K562 (cell line): Measurements from ENCODE around the gene RPL36AL. TPM values are rescaled to one million over a fixed set of nuclear protein-coding genes. Genes with fewer than 3 reads are reported as not detected.

Experiments
- BRCA1 ChIP-seq, 2 experiments: fragments of 450-650 bp in 1 of 2; sonication (generic) in 1 of 2; formaldehyde crosslinking in 1 of 2; IDR thresholded peaks; 2 replicates each; pipeline versions ENCODE4 v1.5.0 to v1.6.1; 2017 to 2020; ENCODE audit warnings: mild to moderate bottlenecking in 1 of 2, missing genetic modification reagents in 1 of 2
- CBX1 ChIP-seq: sonication (generic); IDR thresholded peaks from 2 replicates; pipeline ENCODE4 v1.6.1; 2016; ENCODE audit warnings: antibody characterized with exemption, low read depth, mild to moderate bottlenecking
- CCNT2 ChIP-seq: IDR thresholded peaks from 2 replicates; pipeline ENCODE4 v1.6.1; 2011; ENCODE audit warnings: borderline replicate concordance, low read depth, mild to moderate bottlenecking, moderate library complexity, mixed read lengths, low read length; ENCODE audit not compliant: insufficient read length; ENCODE audit errors: extremely low read depth
- KAT2B ChIP-seq: IDR thresholded peaks from one replicate; pipeline ENCODE4 v1.6.1; 2012; ENCODE audit warnings: low read depth, mild to moderate bottlenecking, control low read depth, inconsistent platforms, low read length, moderate library complexity
- OTX1 ChIP-seq: fragments of 450-650 bp; formaldehyde crosslinking; IDR thresholded peaks from 2 replicates; pipeline ENCODE4 v1.4.0; 2022; ENCODE audit warnings: mild to moderate bottlenecking
- POLR3A ChIP-seq: IDR thresholded peaks from 2 replicates; pipeline ENCODE4 v1.6.1; 2011; ENCODE audit warnings: borderline replicate concordance, mild to moderate bottlenecking, moderate library complexity; ENCODE audit not compliant: insufficient read length, insufficient read depth; ENCODE audit errors: extremely low read depth
- PRPF4 ChIP-seq: fragments of 200-400 bp; formaldehyde crosslinking; IDR thresholded peaks from one replicate; pipeline ENCODE4 v1.6.1; 2017; ENCODE audit warnings: low read length, low read depth, mild to moderate bottlenecking; ENCODE audit not compliant: insufficient read depth, poor library complexity, severe bottlenecking
- PTRF ChIP-seq: fragments of 450-650 bp; IDR thresholded peaks from 2 replicates; pipeline ENCODE4 v1.6.1; 2016; ENCODE audit warnings: mild to moderate bottlenecking, missing genetic modification characterization, missing compliant biosample characterization
- SMARCA4 ChIP-seq: fragments of 450-650 bp; IDR thresholded peaks from 2 replicates; pipeline ENCODE4 v1.6.1; 2016
- SMARCE1 ChIP-seq: fragments of 450-650 bp; IDR thresholded peaks from 2 replicates; pipeline ENCODE4 v1.7.1; 2016; ENCODE audit warnings: mild to moderate bottlenecking
- SREBF2 ChIP-seq: sonication (generic); formaldehyde crosslinking; IDR thresholded peaks from 2 replicates; pipeline ENCODE4 v1.4.0; 2020; ENCODE audit warnings: mild to moderate bottlenecking, missing genetic modification reagents
- TEAD1 ChIP-seq, 2 experiments: fragments of 450-650 bp in 1 of 2; sonication (generic) in 1 of 2; formaldehyde crosslinking; IDR thresholded peaks; 2 replicates each; pipeline versions ENCODE4 v1.4.0 to v1.8.0; 2020 to 2022; ENCODE audit warnings: mild to moderate bottlenecking in 2 of 2, missing genetic modification reagents in 1 of 2
- ZFX ChIP-seq: sonication (generic); formaldehyde crosslinking; IDR thresholded peaks from 2 replicates; pipeline ENCODE4 v1.8.0; 2022; ENCODE audit warnings: mild to moderate bottlenecking, missing genetic modification reagents, moderate library complexity
- ZNF174 ChIP-seq: fragments of 250-450 bp; sonication (Bioruptor Pico); IDR thresholded peaks from 2 replicates; pipeline ENCODE4 v1.4.0; 2020; ENCODE audit warnings: mild to moderate bottlenecking
- ZNF175 ChIP-seq: fragments of 200-800 bp; sonication (Bioruptor generic); IDR thresholded peaks from 2 replicates; pipeline ENCODE4 v1.6.1; 2016; ENCODE audit warnings: low read depth, mild to moderate bottlenecking, missing genetic modification characterization, missing compliant biosample characterization
- ZNF316 ChIP-seq: fragments of 450-650 bp; IDR thresholded peaks from 2 replicates; pipeline ENCODE4 v1.6.1; 2016
- polyA plus RNA-seq, 8 experiments: library from polyadenylated mRNA; depleted of rRNA in 4 of 8; stranded (reverse) in 5 of 8; unstranded in 3 of 8; fragments of >200 nt; fragmentation: Nextera tagmentation in 2 of 8; fragmentation: Illumina TruSeq in 1 of 8; extraction: Ambion mirVana in 2 of 8; extraction: Trizol in 1 of 8; gene quantifications; 2 replicates each; pipeline versions ENCODE4 v1.2.1 to v1.2.3, GENCODE V29; 2011 to 2014; ENCODE audit warnings: inconsistent platforms in 1 of 8, missing spikeins in 1 of 8
- total RNA-seq, 7 experiments: library from RNA; depleted of rRNA in 6 of 7; stranded (reverse); fragments of >200 nt in 6 of 7; fragmentation: Illumina TruSeq in 2 of 7; extraction: Trizol in 2 of 7; gene quantifications; 2 replicates each; pipeline versions ENCODE4 v1.2.1 to v1.2.3, GENCODE V29; 2011 to 2021; ENCODE audit warnings: low replicate concordance in 1 of 7
- TF ChIP-seq, protein P1 (sequence below): fragments of 450-650 bp; conservative IDR thresholded peaks from 2 replicates; pipeline ENCODE4 v1.6.1; 2016; ENCODE audit warnings: missing genetic modification characterization, low read depth, mild to moderate bottlenecking, control low read depth, missing compliant biosample characterization
- TF ChIP-seq, protein P2 (sequence below): fragments of 450-650 bp; formaldehyde crosslinking; IDR thresholded peaks from 2 replicates; pipeline ENCODE4 v1.4.0; 2020; ENCODE audit warnings: mild to moderate bottlenecking
- TF ChIP-seq, protein P3 (sequence below): fragments of 450-650 bp; IDR thresholded peaks from 2 replicates; pipeline ENCODE4 v1.6.1; 2016; ENCODE audit warnings: mild to moderate bottlenecking
- TF ChIP-seq, protein P4 (sequence below): fragments of 250-450 bp; sonication (Bioruptor Pico); IDR thresholded peaks from 2 replicates; pipeline ENCODE4 v1.6.1; 2021; ENCODE audit warnings: mild to moderate bottlenecking

Gene RPL36AL
- total and polyA plus RNA-seq, 9 of the 15 experiments (the other 6 are each of a cell fraction or from before 2014, with no cell fraction given) = 146 to 674 (median 360) TPM

DNA sequence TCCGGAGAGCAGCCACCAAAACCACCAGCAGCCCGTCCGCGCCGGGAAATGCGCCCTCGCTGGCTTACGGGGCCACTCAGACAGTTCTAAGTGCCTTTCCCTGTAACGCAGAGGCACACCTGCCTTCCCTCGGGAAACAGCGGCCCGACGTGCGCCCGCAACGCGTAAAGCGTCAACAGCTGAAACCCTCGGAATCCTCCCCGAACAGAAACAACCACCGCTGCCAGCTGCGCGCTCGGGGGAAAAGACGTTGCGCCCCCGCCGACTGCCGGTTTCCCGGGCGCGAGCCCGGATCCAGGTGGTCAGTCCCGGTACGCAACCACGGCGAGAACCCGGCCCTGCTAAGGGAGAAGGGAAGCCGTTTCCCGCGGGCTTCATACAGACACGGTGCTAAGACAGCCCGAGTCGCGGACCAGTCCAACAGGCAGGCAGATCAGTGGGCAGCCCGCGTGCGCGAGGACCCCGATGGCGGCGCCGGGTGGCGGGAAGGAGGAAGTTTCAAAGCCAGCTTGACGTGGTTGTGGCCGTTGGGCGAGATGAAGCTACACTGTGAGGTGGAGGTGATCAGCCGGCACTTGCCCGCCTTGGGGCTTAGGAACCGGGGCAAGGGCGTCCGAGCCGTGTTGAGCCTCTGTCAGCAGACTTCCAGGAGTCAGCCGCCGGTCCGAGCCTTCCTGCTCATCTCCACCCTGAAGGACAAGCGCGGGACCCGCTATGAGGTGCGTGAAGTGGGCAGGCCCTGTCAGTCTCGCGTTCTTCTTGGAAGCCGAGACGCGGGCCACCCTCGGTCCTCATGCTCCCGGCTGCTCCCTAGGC lies 21.7 kb downstream of the RPL36AL start, which contains the start of gene LRR1 (continued):
- TF ChIP-seq, protein P1, sequence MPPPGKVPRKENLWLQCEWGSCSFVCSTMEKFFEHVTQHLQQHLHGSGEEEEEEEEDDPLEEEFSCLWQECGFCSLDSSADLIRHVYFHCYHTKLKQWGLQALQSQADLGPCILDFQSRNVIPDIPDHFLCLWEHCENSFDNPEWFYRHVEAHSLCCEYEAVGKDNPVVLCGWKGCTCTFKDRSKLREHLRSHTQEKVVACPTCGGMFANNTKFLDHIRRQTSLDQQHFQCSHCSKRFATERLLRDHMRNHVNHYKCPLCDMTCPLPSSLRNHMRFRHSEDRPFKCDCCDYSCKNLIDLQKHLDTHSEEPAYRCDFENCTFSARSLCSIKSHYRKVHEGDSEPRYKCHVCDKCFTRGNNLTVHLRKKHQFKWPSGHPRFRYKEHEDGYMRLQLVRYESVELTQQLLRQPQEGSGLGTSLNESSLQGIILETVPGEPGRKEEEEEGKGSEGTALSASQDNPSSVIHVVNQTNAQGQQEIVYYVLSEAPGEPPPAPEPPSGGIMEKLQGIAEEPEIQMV (tag) = peak; percentile 77
- TF ChIP-seq ZNF316 (no peak), CBX1 (no peak), BRCA1 (IDR thresholded peaks at IDR 0.05) (no peak), BRCA1 (CRISPR knock-in tag; IDR thresholded peaks at IDR 0.05) (no peak), SREBF2 (CRISPR knock-in tag) (no peak), ZNF175 (CRISPR knock-in tag) (no peak), ZFX (CRISPR knock-in tag) (peak; percentile 63; the same call in 1 of the 2 replicates), SMARCE1 (no peak), ZNF174 (no peak), KAT2B (no peak), SMARCA4 (no peak; the same call in 1 of the 2 replicates), CCNT2 (peak; percentile 34), OTX1 (no peak), POLR3A (no peak), PRPF4 (no peak), TEAD1 (CRISPR knock-in tag; IDR thresholded peaks at IDR 0.05) (0 out of 4 replicates have a peak, but pooled peaks of 1 of the 2 experiments have one; percentile 73), PTRF (tag) (no peak)
- TF ChIP-seq, protein P2, sequence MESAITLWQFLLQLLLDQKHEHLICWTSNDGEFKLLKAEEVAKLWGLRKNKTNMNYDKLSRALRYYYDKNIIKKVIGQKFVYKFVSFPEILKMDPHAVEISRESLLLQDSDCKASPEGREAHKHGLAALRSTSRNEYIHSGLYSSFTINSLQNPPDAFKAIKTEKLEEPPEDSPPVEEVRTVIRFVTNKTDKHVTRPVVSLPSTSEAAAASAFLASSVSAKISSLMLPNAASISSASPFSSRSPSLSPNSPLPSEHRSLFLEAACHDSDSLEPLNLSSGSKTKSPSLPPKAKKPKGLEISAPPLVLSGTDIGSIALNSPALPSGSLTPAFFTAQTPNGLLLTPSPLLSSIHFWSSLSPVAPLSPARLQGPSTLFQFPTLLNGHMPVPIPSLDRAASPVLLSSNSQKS (CRISPR knock-in tag) = no peak
- TF ChIP-seq, protein P3, sequence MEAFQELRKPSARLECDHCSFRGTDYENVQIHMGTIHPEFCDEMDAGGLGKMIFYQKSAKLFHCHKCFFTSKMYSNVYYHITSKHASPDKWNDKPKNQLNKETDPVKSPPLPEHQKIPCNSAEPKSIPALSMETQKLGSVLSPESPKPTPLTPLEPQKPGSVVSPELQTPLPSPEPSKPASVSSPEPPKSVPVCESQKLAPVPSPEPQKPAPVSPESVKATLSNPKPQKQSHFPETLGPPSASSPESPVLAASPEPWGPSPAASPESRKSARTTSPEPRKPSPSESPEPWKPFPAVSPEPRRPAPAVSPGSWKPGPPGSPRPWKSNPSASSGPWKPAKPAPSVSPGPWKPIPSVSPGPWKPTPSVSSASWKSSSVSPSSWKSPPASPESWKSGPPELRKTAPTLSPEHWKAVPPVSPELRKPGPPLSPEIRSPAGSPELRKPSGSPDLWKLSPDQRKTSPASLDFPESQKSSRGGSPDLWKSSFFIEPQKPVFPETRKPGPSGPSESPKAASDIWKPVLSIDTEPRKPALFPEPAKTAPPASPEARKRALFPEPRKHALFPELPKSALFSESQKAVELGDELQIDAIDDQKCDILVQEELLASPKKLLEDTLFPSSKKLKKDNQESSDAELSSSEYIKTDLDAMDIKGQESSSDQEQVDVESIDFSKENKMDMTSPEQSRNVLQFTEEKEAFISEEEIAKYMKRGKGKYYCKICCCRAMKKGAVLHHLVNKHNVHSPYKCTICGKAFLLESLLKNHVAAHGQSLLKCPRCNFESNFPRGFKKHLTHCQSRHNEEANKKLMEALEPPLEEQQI = no peak
- TF ChIP-seq, protein P4, sequence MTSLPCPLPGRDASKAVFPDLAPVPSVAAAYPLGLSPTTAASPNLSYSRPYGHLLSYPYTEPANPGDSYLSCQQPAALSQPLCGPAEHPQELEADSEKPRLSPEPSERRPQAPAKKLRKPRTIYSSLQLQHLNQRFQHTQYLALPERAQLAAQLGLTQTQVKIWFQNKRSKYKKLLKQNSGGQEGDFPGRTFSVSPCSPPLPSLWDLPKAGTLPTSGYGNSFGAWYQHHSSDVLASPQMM (CRISPR knock-in tag) = no peak
